ENCODE measurements around the gene PALM3.

PALM3 gene

GRCh38 chr19:14088634-14089411, 26.9 kb upstream of the PALM3 start:
- DNase-seq (ENCODE audit: insufficient read length) = no peak
- FAIRE-seq = no peak
- TF ChIP-seq POLR2A (IDR thresholded peaks at IDR 0.05; ENCODE audit: low read depth, low read length) (no peak), TAF1 (IDR thresholded peaks at IDR 0.05; ENCODE audit: borderline replicate concordance, low read depth, low read length) (no peak), POLR2AphosphoS5 (IDR thresholded peaks at IDR 0.05; ENCODE audit: low read depth, low read length) (no peak)

- FAIRE-seq (no peak), DNase-seq (ENCODE audit: insufficient read length) (no peak)
- TF ChIP-seq TAF1 (IDR thresholded peaks at IDR 0.05; ENCODE audit: borderline replicate concordance, low read depth, low read length) = no peak
- TF ChIP-seq POLR2AphosphoS5 (IDR thresholded peaks at IDR 0.05; ENCODE audit: low read depth, low read length) = no peak
- TF ChIP-seq POLR2A (IDR thresholded peaks at IDR 0.05; ENCODE audit: low read depth, low read length) = no peak
These were observed 24.2 kb upstream of the PALM3 start for GRCh38 chr19:14086098-14086497.

GRCh38 chr19:14085309-14085995, 23.6 kb upstream of the PALM3 start, which contains the start of gene C19orf67:
TSS of gene C19orf67 (minus strand) at chr19:14085783. CDS start at chr19:14085627, 156 bp downstream.
- FAIRE-seq = no peak

GRCh38 chr19:14082675-14082960, 20.7 kb upstream of the PALM3 start:
- TF ChIP-seq POLR2A (IDR thresholded peaks at IDR 0.05; ENCODE audit: low read depth, low read length) = no peak
- no peak for TF ChIP-seq POLR2AphosphoS5 (IDR thresholded peaks at IDR 0.05; ENCODE audit: low read depth, low read length)
- no peak for TF ChIP-seq TAF1 (IDR thresholded peaks at IDR 0.05; ENCODE audit: borderline replicate concordance, low read depth, low read length)
- DNase-seq (ENCODE audit: insufficient read length) (no peak), FAIRE-seq (no peak)

More at GRCh38 chr19:14085309-14085995, 23.6 kb upstream of the PALM3 start, which contains the start of gene C19orf67:
- DNase-seq (ENCODE audit: insufficient read length) = no peak
- no peak for TF ChIP-seq POLR2A (IDR thresholded peaks at IDR 0.05; ENCODE audit: low read depth, low read length)
- TF ChIP-seq TAF1 (IDR thresholded peaks at IDR 0.05; ENCODE audit: borderline replicate concordance, low read depth, low read length) = no peak
- no peak for TF ChIP-seq POLR2AphosphoS5 (IDR thresholded peaks at IDR 0.05; ENCODE audit: low read depth, low read length)

- FAIRE-seq (peak; percentile 54), DNase-seq (ENCODE audit: insufficient read length) (peak; percentile 37)
- TF ChIP-seq POLR2A (IDR thresholded peaks at IDR 0.05; ENCODE audit: low read depth, low read length) = peak; percentile 46; the same call in 1 of the 2 replicates
- TF ChIP-seq POLR2AphosphoS5 (IDR thresholded peaks at IDR 0.05; ENCODE audit: low read depth, low read length) = peak; percentile 58; the same call in 1 of the 2 replicates
- 0 out of 2 replicates have a peak, but pooled peaks have one; percentile 40 for TF ChIP-seq TAF1 (IDR thresholded peaks at IDR 0.05; ENCODE audit: borderline replicate concordance, low read depth, low read length)
These were observed 20.2 kb upstream of the PALM3 start for GRCh38 chr19:14081797-14082674.

GRCh38 chr19:14080887-14081796, 19.3 kb upstream of the PALM3 start:
- TF ChIP-seq POLR2AphosphoS5 (IDR thresholded peaks at IDR 0.05; ENCODE audit: low read depth, low read length) = peak; percentile 81
- peak; percentile 68; the same call in 1 of the 2 replicates for TF ChIP-seq TAF1 (IDR thresholded peaks at IDR 0.05; ENCODE audit: borderline replicate concordance, low read depth, low read length)
- TF ChIP-seq POLR2A (IDR thresholded peaks at IDR 0.05; ENCODE audit: low read depth, low read length) = peak; percentile 71; the same call in 1 of the 2 replicates
- DNase-seq (ENCODE audit: insufficient read length) = peak; percentile 95
- FAIRE-seq = peak; percentile 99

GRCh38 chr19:14078411-14078810, 16.5 kb upstream of the PALM3 start:
- FAIRE-seq = no peak
- TF ChIP-seq POLR2A (IDR thresholded peaks at IDR 0.05; ENCODE audit: low read depth, low read length) = no peak
- TF ChIP-seq TAF1 (IDR thresholded peaks at IDR 0.05; ENCODE audit: borderline replicate concordance, low read depth, low read length) = no peak
- TF ChIP-seq POLR2AphosphoS5 (IDR thresholded peaks at IDR 0.05; ENCODE audit: low read depth, low read length) = no peak
- DNase-seq (ENCODE audit: insufficient read length) = no peak

GRCh38 chr19:14073925-14074838, 12.3 kb upstream of the PALM3 start:
- DNase-seq (ENCODE audit: insufficient read length) (no peak), FAIRE-seq (no peak)
- TF ChIP-seq POLR2AphosphoS5 (IDR thresholded peaks at IDR 0.05; ENCODE audit: low read depth, low read length) (no peak), POLR2A (IDR thresholded peaks at IDR 0.05; ENCODE audit: low read depth, low read length) (no peak), TAF1 (IDR thresholded peaks at IDR 0.05; ENCODE audit: borderline replicate concordance, low read depth, low read length) (no peak)

GRCh38 chr19:14073261-14073924, 11.5 kb upstream of the PALM3 start:
- TF ChIP-seq POLR2A (IDR thresholded peaks at IDR 0.05; ENCODE audit: low read depth, low read length) (no peak), TAF1 (IDR thresholded peaks at IDR 0.05; ENCODE audit: borderline replicate concordance, low read depth, low read length) (no peak), POLR2AphosphoS5 (IDR thresholded peaks at IDR 0.05; ENCODE audit: low read depth, low read length) (no peak)
- DNase-seq (ENCODE audit: insufficient read length) = peak; percentile 71
- FAIRE-seq = peak; percentile 87

All from GM12892 (cell line).